H1 (cell line): ENCODE results near the gene MRM2. TPM values are rescaled to one million over a fixed set of nuclear protein-coding genes. Genes with fewer than 3 reads are reported as not detected.

Source experiments
- CTCF ChIA-PET: fragments of 300-600 bp; sonication (Branson Sonifier 250); formaldehyde crosslinking; loops from one replicate; lab custom pipeline; 2021; ENCODE audit not compliant: partially characterized antibody; lab: Charles Lee
- POLR2A ChIA-PET: fragments of 300-600 bp; sonication (Branson Sonifier 250); formaldehyde crosslinking; loops from one replicate; lab custom pipeline; 2021; ENCODE audit warnings: inconsistent platforms; ENCODE audit not compliant: partially characterized antibody; lab: Charles Lee
- DNase-seq, 2 experiments: peaks; one replicate each; pipeline versions ENCODE4 v3.0.0 to v3.0.0-alpha.2; 2010 to 2022; ENCODE audit warnings: low spot score in 2 of 2, low read depth in 1 of 2, mixed read lengths in 1 of 2
- FAIRE-seq: peaks from 2 replicates; lab custom pipeline; 2011; peaks lifted over from hg19 to GRCh38; lab: Jason Lieb, UNC
- H2AFZ ChIP-seq: 2 replicates; pipeline ENCODE4 v1.8.1; 2012; ENCODE audit warnings: low read length, inconsistent platforms
- H2AK5ac ChIP-seq: 2 replicates; pipeline ENCODE4 v1.6.1; 2013; ENCODE audit warnings: low read depth, low read length
- H2BK120ac ChIP-seq: replicated peaks from 2 replicates; pipeline ENCODE3; 2013; ENCODE audit warnings: low read depth, low read length, inconsistent platforms
- H2BK12ac ChIP-seq: 2 replicates; pipeline ENCODE4 v1.6.1; 2013; ENCODE audit warnings: low read depth, low read length
- H2BK15ac ChIP-seq: 2 replicates; pipeline ENCODE4 v1.6.1; 2013; ENCODE audit warnings: low read length
- H2BK20ac ChIP-seq: 2 replicates; pipeline ENCODE4 v1.6.1; 2013; ENCODE audit warnings: low read length
- H2BK5ac ChIP-seq: 2 replicates; pipeline ENCODE4 v1.6.1; 2013; ENCODE audit warnings: low read depth, low read length
- H3K14ac ChIP-seq: 2 replicates; pipeline ENCODE4 v1.6.1; 2013; ENCODE audit warnings: inconsistent platforms; ENCODE audit not compliant: insufficient read length
- H3K18ac ChIP-seq: 2 replicates; pipeline ENCODE4 v1.6.1; 2013; ENCODE audit warnings: low read length; ENCODE audit errors: extremely low read depth
- H3K23ac ChIP-seq: 2 replicates; pipeline ENCODE4 v1.6.1; 2013; ENCODE audit warnings: inconsistent platforms; ENCODE audit not compliant: insufficient read length
- H3K23me2 ChIP-seq: 2 replicates; pipeline ENCODE4 v1.6.1; 2013; ENCODE audit warnings: low read depth, low read length
- H3K27ac ChIP-seq: 2 replicates; pipeline ENCODE4 v1.6.1; 2011; ENCODE audit warnings: low read depth, low read length, inconsistent platforms
- H3K27me3 ChIP-seq, 4 experiments: replicated peaks in 1 of 4; 1 replicate in 1 of 4; 2 replicates in 3 of 4; pipeline versions ENCODE4 v1.6.1 to v1.8.1; 2011 to 2013; ENCODE audit warnings: low read length in 3 of 4, mild to moderate bottlenecking in 3 of 4, inconsistent platforms in 2 of 4, mixed read lengths in 2 of 4, moderate library complexity in 1 of 4; ENCODE audit not compliant: control insufficient read depth in 3 of 4, insufficient read depth in 3 of 4; ENCODE audit errors: extremely low read depth in 1 of 4
- H3K36me3 ChIP-seq, 4 experiments: 2 replicates each; pipeline versions ENCODE4 v1.6.1 to v1.8.1; 2011 to 2013; ENCODE audit warnings: mild to moderate bottlenecking in 4 of 4, low read length in 3 of 4, moderate library complexity in 2 of 4, control low read depth in 1 of 4, inconsistent platforms in 1 of 4; ENCODE audit not compliant: insufficient read depth in 4 of 4, control insufficient read depth in 2 of 4
- H3K4ac ChIP-seq: replicated peaks from 2 replicates; pipeline ENCODE3; 2013; ENCODE audit warnings: low read length, low read depth, mixed read lengths, inconsistent platforms; ENCODE audit not compliant: insufficient read length
- H3K4me1 ChIP-seq, 4 experiments: replicated peaks in 1 of 4; 1 replicate in 1 of 4; 2 replicates in 3 of 4; pipeline versions ENCODE4 v1.6.1 to v1.8.1; 2011 to 2013; ENCODE audit warnings: low read length in 3 of 4, inconsistent platforms in 2 of 4, mixed read lengths in 1 of 4; ENCODE audit not compliant: insufficient read depth in 4 of 4, control insufficient read depth in 3 of 4
- H3K4me2 ChIP-seq, 2 experiments: 2 replicates each; pipeline versions ENCODE4 v1.6.1 to v1.8.1; 2011 to 2013; ENCODE audit warnings: low read depth in 2 of 2, low read length in 2 of 2, control low read depth in 1 of 2, inconsistent platforms in 1 of 2, mild to moderate bottlenecking in 1 of 2; ENCODE audit not compliant: insufficient read depth in 1 of 2
- H3K4me3 ChIP-seq, 4 experiments: fragments of 200-600, 300-600 bp in 1 of 4; sonication (generic), shearing (Covaris generic), sonication (Bioruptor Twin) in 1 of 4; 2 replicates each; pipeline versions ENCODE4 v1.5.1 to v1.8.1; 2011 to 2016; ENCODE audit warnings: low read length in 4 of 4, low read depth in 3 of 4, control low read depth in 2 of 4, inconsistent platforms in 2 of 4, mild to moderate bottlenecking in 2 of 4, mixed read lengths in 1 of 4, moderate library complexity in 1 of 4; ENCODE audit not compliant: insufficient read depth in 2 of 4; ENCODE audit errors: extremely low read depth in 1 of 4
- H3K56ac ChIP-seq: replicated peaks from 2 replicates; pipeline ENCODE3; 2013; ENCODE audit warnings: low read depth, mild to moderate bottlenecking, mixed read lengths, low read length, inconsistent platforms; ENCODE audit not compliant: insufficient read length
- H3K79me1 ChIP-seq: 2 replicates; pipeline ENCODE4 v1.6.1; 2013; ENCODE audit warnings: low read depth, low read length, control low read depth
- H3K79me2 ChIP-seq, 2 experiments: 2 replicates each; pipeline versions ENCODE4 v1.6.1 to v1.8.1; 2012 to 2013; ENCODE audit warnings: low read length in 2 of 2, mild to moderate bottlenecking in 2 of 2, inconsistent platforms in 1 of 2; ENCODE audit not compliant: insufficient read depth in 2 of 2, control insufficient read depth in 1 of 2
- H3K9ac ChIP-seq, 4 experiments: replicated peaks in 1 of 4; 1 replicate in 1 of 4; 2 replicates in 3 of 4; pipeline versions ENCODE4 v1.6.1 to v1.8.1; 2011 to 2013; ENCODE audit warnings: low read depth in 3 of 4, low read length in 3 of 4, control low read depth in 2 of 4, mild to moderate bottlenecking in 2 of 4, moderate library complexity in 2 of 4, inconsistent platforms in 1 of 4; ENCODE audit errors: extremely low read depth in 1 of 4
- H3K9me3 ChIP-seq, 2 experiments: 2 replicates each; pipeline versions ENCODE4 v1.6.1 to v1.8.1; 2012 to 2013; ENCODE audit warnings: mild to moderate bottlenecking in 2 of 2, moderate library complexity in 2 of 2, control low read depth in 1 of 2, inconsistent platforms in 1 of 2, low read depth in 1 of 2, low read length in 1 of 2, mixed read lengths in 1 of 2; ENCODE audit not compliant: insufficient read depth in 2 of 2
- H4K20me1 ChIP-seq, 2 experiments: replicated peaks in 1 of 2; 2 replicates each; pipeline versions ENCODE3 to v1.8.1; 2011 to 2013; ENCODE audit warnings: inconsistent platforms in 2 of 2, low read length in 2 of 2, mild to moderate bottlenecking in 1 of 2; ENCODE audit not compliant: insufficient read depth in 2 of 2, control insufficient read depth in 1 of 2
- H4K5ac ChIP-seq: 2 replicates; pipeline ENCODE4 v1.6.1; 2013; ENCODE audit warnings: low read length, low read depth, mixed read lengths, inconsistent platforms; ENCODE audit not compliant: insufficient read length
- H4K8ac ChIP-seq: 2 replicates; pipeline ENCODE4 v1.8.0; 2013; ENCODE audit warnings: mild to moderate bottlenecking, moderate library complexity, low read length, inconsistent platforms; ENCODE audit not compliant: insufficient read depth; ENCODE audit errors: extremely low read depth
- H4K91ac ChIP-seq: replicated peaks from 2 replicates; pipeline ENCODE3; 2013; ENCODE audit warnings: low read length, mixed read lengths, inconsistent platforms; ENCODE audit not compliant: insufficient read length
- BCL11A ChIP-seq, 2 experiments: IDR thresholded peaks; one replicate each; pipeline ENCODE4 v1.6.1; 2011; ENCODE audit warnings: low read depth in 2 of 2, low read length in 2 of 2, mild to moderate bottlenecking in 2 of 2
- CEBPB ChIP-seq: IDR thresholded peaks from 2 replicates; pipeline ENCODE4 v1.6.1; 2012; ENCODE audit warnings: low read depth, low read length
- GABPA ChIP-seq: IDR thresholded peaks from 2 replicates; pipeline ENCODE4 v1.6.1; 2011; ENCODE audit warnings: mild to moderate bottlenecking, low read length, moderate library complexity, borderline replicate concordance; ENCODE audit not compliant: insufficient read depth
- KDM4A ChIP-seq: IDR thresholded peaks from one replicate; pipeline ENCODE4 v1.7.1; 2012; ENCODE audit warnings: low read depth, mild to moderate bottlenecking, moderate library complexity, low read length, inconsistent platforms; ENCODE audit not compliant: severe bottlenecking
- KDM5A ChIP-seq: fragments of 200-600 bp; IDR thresholded peaks from 2 replicates; pipeline ENCODE4 v1.7.1; 2012; ENCODE audit warnings: mild to moderate bottlenecking, low read length, inconsistent platforms, mixed read lengths
- NRF1 ChIP-seq: IDR thresholded peaks from 2 replicates; pipeline ENCODE4 v1.6.1; 2011; ENCODE audit warnings: mild to moderate bottlenecking, low read depth, low read length, improper control_type of control experiment
- RFX5 ChIP-seq: IDR thresholded peaks from 2 replicates; pipeline ENCODE4 v1.6.1; 2011; ENCODE audit warnings: low read depth, low read length, improper control_type of control experiment, borderline replicate concordance
- SP4 ChIP-seq: IDR thresholded peaks from 2 replicates; pipeline ENCODE4 v1.6.1; 2012; ENCODE audit warnings: low read length, inconsistent platforms
- TAF1 ChIP-seq: IDR thresholded peaks from 2 replicates; pipeline ENCODE4 v1.6.1; 2011; ENCODE audit warnings: mild to moderate bottlenecking, low read depth, low read length
- TAF7 ChIP-seq: optimal IDR thresholded peaks from 2 replicates; pipeline ENCODE3; 2011; ENCODE audit warnings: low read depth, mild to moderate bottlenecking, inconsistent platforms, low read length, moderate library complexity, borderline replicate concordance
- YY1 ChIP-seq: IDR thresholded peaks from 2 replicates; pipeline ENCODE4 v1.6.1; 2011; ENCODE audit warnings: low read depth, mild to moderate bottlenecking, low read length
- WGBS, 2 experiments: shearing (Covaris generic) in 1 of 2; methylation state at CpG; one replicate each; pipeline versions ENCODE4 v1.1.6 to v1.1.7; 2013 to 2015; ENCODE audit warnings: low lambda C conversion rate in 2 of 2, mixed read lengths in 2 of 2, inconsistent platforms in 1 of 2, low coverage in 1 of 2, missing lambda C conversion rate in 1 of 2; ENCODE audit not compliant: insufficient replicate concordance in 2 of 2, insufficient coverage in 1 of 2, insufficient read length in 1 of 2; ENCODE audit errors: extremely low coverage in 1 of 2, missing lambda C conversion rate in 1 of 2; 5-methylcytosine and 5-hydroxymethylcytosine counted together
- polyA plus RNA-seq, 7 experiments: library from polyadenylated mRNA; depleted of rRNA in 3 of 7; stranded (reverse) in 5 of 7; unstranded in 2 of 7; fragments of >200 nt in 5 of 7; fragments of 200-250 nt in 2 of 7; gene quantifications; 1 replicate in 5 of 7; 2 replicates in 1 of 7; 4 replicates in 1 of 7; pipeline versions ENCODE4 v1.2.1 to v1.2.3, GENCODE V29; 2011 to 2013; ENCODE audit warnings: missing spikeins in 2 of 7, mixed read lengths in 2 of 7
- total RNA-seq: library from RNA; stranded (reverse); fragmentation: NEBNext Ultra II Directional; extraction: Animal tissue kit (Norgen Biotek cat#: 25700); gene quantifications from 2 replicates; pipeline ENCODE4 v1.2.1, GENCODE V29; 2021

Gene MRM2
- total and polyA plus RNA-seq, 2 of the 8 experiments (the other 6 are each of a cell fraction or from before 2014, with no cell fraction given), result 17.2 to 38.6 TPM

DNA sequence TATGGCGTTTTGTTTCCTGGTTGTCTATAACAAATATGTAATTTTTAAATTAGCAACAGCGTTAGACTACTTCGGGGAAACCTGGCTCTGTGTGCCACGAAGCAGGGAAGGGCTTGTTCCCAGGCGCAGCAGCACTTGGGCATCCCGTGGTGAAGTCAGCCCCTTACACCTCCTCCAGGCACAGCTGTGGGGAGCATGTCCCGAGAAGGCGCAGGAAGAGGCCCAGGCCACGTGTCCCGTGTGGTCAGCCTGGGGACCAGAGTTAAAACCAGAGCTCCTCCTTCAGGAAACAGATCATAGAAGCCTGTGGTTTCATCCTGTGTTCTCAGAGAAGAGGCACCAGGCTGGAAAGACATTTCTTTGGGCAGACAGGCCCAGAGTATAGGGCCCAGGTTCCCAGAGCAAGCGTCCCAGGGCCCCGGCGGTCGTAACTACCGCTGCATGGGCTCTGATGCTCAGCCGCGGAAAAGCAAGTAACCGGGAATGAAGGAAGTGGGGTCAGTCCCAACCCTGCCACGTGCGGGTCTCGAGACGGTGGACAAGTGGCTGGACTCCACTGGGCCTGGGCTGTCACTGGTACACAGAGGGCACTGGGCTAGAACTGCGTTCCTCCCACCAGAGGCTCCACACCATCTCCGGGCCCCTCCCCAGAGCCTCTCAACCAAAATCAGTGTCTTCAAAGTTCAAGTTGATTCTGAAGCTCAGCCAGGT is 7.1 kb upstream of the MRM2 start:
- Histone ChIP-seq H3K79me1 (no peaks in the 10 kb centered on the region), H3K9me3 (no peaks in the 10 kb centered on the region), H2BK5ac (peak overlapping the region; percentile 66; the same call in 1 of the 2 replicates), H3K27ac (no peak overlapping the region), H4K8ac (peak overlapping the region; percentile 31; the same call in 1 of the 2 replicates), H3K14ac (no peak overlapping the region), H3K27me3 (no peaks in the 10 kb centered on the region), H2AFZ (no peak overlapping the region), H4K20me1 (peaks cover 0 to 4% of the 10 kb centered on the region in 2 experiments), H2BK20ac (no peak overlapping the region), H3K9ac (no peak overlapping the region), H2BK120ac (no peak overlapping the region), H3K56ac (no peak overlapping the region), H2BK15ac (no peak overlapping the region), H2BK12ac (no peak overlapping the region), H3K36me3 (no peaks in the 10 kb centered on the region; a peak in 3 of 8 replicates), H3K23ac (no peak overlapping the region), H3K4me1 (peaks cover 0 to 8% (median 2%) of the 10 kb centered on the region in 4 experiments; a peak in 4 of 7 replicates), H3K79me2 (no peaks in the 10 kb centered on the region), H3K18ac (no peak overlapping the region), H3K4ac (no peak overlapping the region), H4K91ac (no peak overlapping the region), H4K5ac (no peak overlapping the region), H2AK5ac (no peak overlapping the region), H3K23me2 (no peaks in the 10 kb centered on the region), H3K4me2 (no peak overlapping the region), H3K4me3 (no peak overlapping the region)
- 90% methylated on average over 22 of the region's 24 CpGs; no CpG with 5 or more reads in 1 of the 2 experiments for WGBS, 2 experiments
- DNase-seq (no peak), FAIRE-seq (no peak)
- CTCF ChIA-PET, result interaction anchor here (0.8 to 3.8 kb wide), 11 partner anchors 8 to 108 kb away, joined by 3 to 38 read pairs (median 8); partner anchors contain the start of gene MAD1L1
- POLR2A ChIA-PET, result interaction anchor here (0.7 to 2.9 kb wide), 13 partner anchors 8 to 105 kb away, joined by 3 to 18 read pairs (median 4); partner anchors contain the start of genes EIF3B and MAD1L1
- TF ChIP-seq KDM5A (no peak), KDM4A (no peak), GABPA (no peak), SP4 (no peak), BCL11A (IDR thresholded peaks at IDR 0.05; ENCODE audit: low read depth in 2 of 2, low read length in 2 of 2) (no peak), YY1 (no peak), CEBPB (no peak), TAF1 (no peak), RFX5 (no peak), TAF7 (no peak), NRF1 (no peak)
